HG02973 (cell line): ENCODE measurements around the gene CDC42SE2.

Source experiments
- ATAC-seq: cut with Tn5 transposase; IDR thresholded peaks from one replicate; pipeline ENCODE4 v1.9.1; 2021; ENCODE audit warnings: moderate library complexity; ENCODE audit not compliant: unreplicated experiment

Gene CDC42SE2

GRCh38 chr5:131426011-131426410 lies 162.2 kb downstream of the CDC42SE2 start:
- no peak for ATAC-seq

DNA sequence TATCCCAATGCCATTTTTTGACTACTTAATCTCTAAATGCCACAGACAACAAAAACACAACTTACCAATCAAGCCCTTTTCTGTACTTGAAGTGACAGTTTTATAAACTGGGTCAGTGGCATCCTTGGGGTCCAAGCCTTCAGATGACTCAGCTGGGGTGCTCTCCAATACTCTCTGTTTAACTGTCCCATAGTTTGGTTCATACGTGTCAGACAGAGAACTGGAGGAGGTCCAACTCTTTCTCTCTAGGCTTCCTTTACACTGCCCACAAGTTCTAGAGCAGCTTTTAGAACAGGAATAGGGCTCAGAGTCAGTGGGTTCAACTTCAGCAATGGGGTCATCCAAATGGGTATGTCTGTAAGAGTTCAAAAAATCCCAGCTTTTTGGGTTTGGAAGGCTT lies 166.9 kb downstream of the CDC42SE2 start:
- no peak for ATAC-seq

GRCh38 chr5:131431794-131432193 lies 167.9 kb downstream of the CDC42SE2 start:
- no peak for ATAC-seq

- no peak for ATAC-seq
Measured at GRCh38 chr5:131433109-131433508, 169.3 kb downstream of the CDC42SE2 start.

DNA sequence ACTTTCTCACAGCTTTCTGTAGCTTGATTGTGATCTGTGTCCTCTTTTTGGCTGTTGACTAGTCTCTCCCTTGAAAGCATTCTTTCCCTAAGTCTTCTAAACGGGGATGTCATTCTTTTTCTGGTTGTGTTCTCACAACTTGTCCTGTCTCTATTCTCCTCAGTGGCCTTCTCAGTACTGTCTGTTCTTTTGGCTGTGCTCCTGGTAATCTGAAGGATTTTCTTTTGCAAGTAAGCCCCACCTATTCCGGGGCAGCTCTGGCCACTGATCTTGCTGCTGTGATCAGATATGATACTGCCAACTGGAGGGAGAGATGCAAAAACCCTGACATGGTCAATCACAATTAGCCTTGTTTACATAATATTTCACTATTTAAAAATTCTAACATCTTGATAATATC lies 172.2 kb downstream of the CDC42SE2 start:
- no peak for ATAC-seq

DNA sequence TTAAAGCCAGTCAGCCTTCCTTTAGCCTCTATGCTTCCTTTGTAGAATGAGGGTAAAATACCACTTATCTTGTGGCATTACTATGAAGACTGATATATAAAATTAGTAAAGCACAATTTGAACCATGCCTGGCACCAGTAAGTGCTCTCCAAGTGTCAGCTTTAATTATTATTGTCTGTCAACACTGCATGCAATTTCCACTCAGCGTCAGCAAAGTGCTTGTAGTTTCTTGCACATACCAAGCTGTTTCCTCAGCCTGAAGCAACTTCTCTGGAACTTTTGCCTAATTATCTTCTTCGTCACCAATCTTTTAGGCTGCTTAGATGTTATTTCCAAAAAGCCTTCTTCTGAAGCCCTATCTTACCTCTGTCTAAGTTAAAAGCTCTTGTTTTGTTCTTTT lies 177.3 kb downstream of the CDC42SE2 start:
- no peak for ATAC-seq
